ENCODE results near the gene PRR7. TPM values are rescaled to one million over a fixed set of nuclear protein-coding genes. Genes with fewer than 3 reads are reported as not detected.
A peak's percentile ranks its signal among the peaks of the same experiment; 100 is the strongest.

PRR7 gene
- total and polyA plus RNA-seq, 2 of the 4 experiments (the other 2 are of a cell fraction) = 1.1 to 10.1 TPM

- dilution Hi-C loops (cut with HindIII; ENCODE audit: low sequenced_read_pairs, unreplicated experiment) = no loop called here
- no peak for DNase-seq
- WGBS, 2 experiments (ENCODE audit: extremely low coverage in 2 of 2, insufficient read length in 1 of 2) = 93% methylated on average over 6 of the region's 11 CpGs; no CpG with 5 or more reads in 1 of the 2 experiments
Measured at GRCh38 chr5:177427919-177428573, 18.6 kb upstream of the PRR7 start.

More at GRCh38 chr5:177427919-177428573, 18.6 kb upstream of the PRR7 start:
- H4K20me1 ChIP-seq (ENCODE audit: insufficient read depth, low read length) = peaks cover 29% of the 10 kb centered on the region
- H2AK9ac ChIP-seq (replicated peaks; ENCODE audit: low read depth, low read length, poor library complexity) = peak overlapping the region; percentile 86
- POLR2A ChIA-PET (ENCODE audit: unreplicated experiment) = interaction anchor here (0.7 kb wide), 1 partner anchor 67 kb away, joined by 3 read pairs; no protein-coding TSS in a partner anchor
- peaks cover 13% of the 10 kb centered on the region for H3K4me1 ChIP-seq (ENCODE audit: control insufficient read depth, insufficient read depth, low read length)
- no peak overlapping the region for H2AFZ ChIP-seq (replicated peaks; ENCODE audit: low read length, poor library complexity)
- H4K8ac ChIP-seq (ENCODE audit: low read depth in 2 of 2, low read length in 2 of 2) = peak overlapping the region in 1 of 2 experiments; percentile 38; a peak in 1 of 4 replicates
- no peak overlapping the region for H4K5ac ChIP-seq (ENCODE audit: low read depth, low read length)
- H3K4me2 ChIP-seq (ENCODE audit: low read depth, low read length) = peak overlapping the region; percentile 90; the same call in 1 of the 2 replicates
- H3K4ac ChIP-seq (ENCODE audit: low read depth, low read length) = 0 out of 2 replicates have a peak overlapping the region, but pooled peaks have one; percentile 37
- no peak overlapping the region for H3K4me3 ChIP-seq (ENCODE audit: insufficient read depth, low read depth, low read length)
- peak overlapping the region; percentile 64; the same call in 1 of the 2 replicates for H3K9ac ChIP-seq (ENCODE audit: low read depth, low read length)
- ATAC-seq (ENCODE audit: low read depth) = no peak
- in situ Hi-C loops (cut with MboI; ENCODE audit: low sequenced_read_pairs) (no loop called here), intact Hi-C loops (cut with micrococcal nuclease) (no loop called here)
- H3K18ac ChIP-seq (ENCODE audit: low read depth, low read length) = no peak overlapping the region
- TF ChIP-seq MAFK (IDR thresholded peaks at IDR 0.05; ENCODE audit: low read depth, low read length) (no peak), MAZ (IDR thresholded peaks at IDR 0.05; ENCODE audit: borderline replicate concordance, low read depth, low read length) (no peak), NFE2L2 (IDR thresholded peaks at IDR 0.05; ENCODE audit: low read depth, low read length) (no peak), RAD21 (IDR thresholded peaks at IDR 0.05; ENCODE audit: low read length) (no peak), MXI1 (IDR thresholded peaks at IDR 0.05; ENCODE audit: borderline replicate concordance, low read depth, low read length) (no peak), FOS (IDR thresholded peaks at IDR 0.05; ENCODE audit: low read depth, low read length) (no peak), CTCF (conservative IDR thresholded peaks at IDR 0.05; ENCODE audit: low read depth, low read length) (no peak), CHD1 (IDR thresholded peaks at IDR 0.05; ENCODE audit: low read depth, low read length) (no peak), BHLHE40 (IDR thresholded peaks at IDR 0.05; ENCODE audit: low read depth, low read length) (no peak), RFX5 (IDR thresholded peaks at IDR 0.05; ENCODE audit: low read depth, low read length) (no peak), POLR2A (IDR thresholded peaks at IDR 0.05; ENCODE audit: low read depth, low read length) (no peak)
- H2BK5ac ChIP-seq (ENCODE audit: low read depth, low read length, poor library complexity, severe bottlenecking) = no peak overlapping the region
- 0 out of 2 replicates have a peak overlapping the region, but pooled peaks have one; percentile 18 for H2AK5ac ChIP-seq (ENCODE audit: low read depth, low read length)
- no peak overlapping the region; the same call in 1 of the 2 replicates for H3K14ac ChIP-seq (replicated peaks; ENCODE audit: low read depth, low read length)
- CTCF ChIA-PET = interaction anchor here (1.4 to 3.1 kb wide), 2 partner anchors 12 to 24 kb away, joined by 3 to 13 read pairs; no protein-coding TSS in a partner anchor
- H3K56ac ChIP-seq (ENCODE audit: extremely low read depth, insufficient read depth, low read length) = no peak overlapping the region
- no peak overlapping the region for H3K27ac ChIP-seq (ENCODE audit: insufficient read depth, low read length)
- no peaks in the 10 kb centered on the region for H3K9me3 ChIP-seq (ENCODE audit: control insufficient read depth, insufficient read depth, low read length)
- peaks cover 13 to 49% of the 10 kb centered on the region in 2 experiments for H3K79me1 ChIP-seq (ENCODE audit: low read depth in 1 of 2, low read length in 2 of 2)
- H2BK20ac ChIP-seq (ENCODE audit: low read depth, low read length) = no peak overlapping the region
- H2BK120ac ChIP-seq (ENCODE audit: low read depth, low read length) = no peak overlapping the region
- peaks cover 15% of the 10 kb centered on the region for H3K9me1 ChIP-seq (ENCODE audit: insufficient read depth, low read length)
- no peak overlapping the region for H4K91ac ChIP-seq (ENCODE audit: insufficient read depth, low read depth, low read length)
- peaks cover 10% of the 10 kb centered on the region; the same call in 1 of the 2 replicates for H3K36me3 ChIP-seq (ENCODE audit: control insufficient read depth, insufficient read depth, low read length)
- no peaks in the 10 kb centered on the region for H3K27me3 ChIP-seq (ENCODE audit: control insufficient read depth, insufficient read depth, low read length)
- peak overlapping the region; percentile 71; the same call in 1 of the 2 replicates for H3K23ac ChIP-seq (ENCODE audit: low read depth, low read length)
- BruUV-seq (replicated peaks) = no TSS peak
- no peak overlapping the region for H2BK15ac ChIP-seq (ENCODE audit: low read depth, low read length)

Data from IMR-90 (cell line).